ENCODE data around the gene PBX3. TPM values are rescaled to one million over a fixed set of nuclear protein-coding genes. Genes with fewer than 3 reads are reported as not detected.

The PBX3 gene
- total RNA-seq, 4 donors from 2014 or later, result 5.1 to 360 (median 44.1) TPM

GRCh38 chr9:125748446-125749099 lies 1.4 kb downstream of the PBX3 start:
- Histone ChIP-seq H3K27ac (peak overlapping the region; percentile 85 to 92), H3K4me1 (no peaks in the 10 kb centered on the region), H3K27me3 (no peaks in the 10 kb centered on the region), H3K9me3 (no peaks in the 10 kb centered on the region), H3K36me3 (no peaks in the 10 kb centered on the region), H3K4me3 (peak overlapping the region; percentile 70 to 74)
- no peak for TF ChIP-seq POLR2A (IDR thresholded peaks at IDR 0.05)
- TF ChIP-seq, protein P1, sequence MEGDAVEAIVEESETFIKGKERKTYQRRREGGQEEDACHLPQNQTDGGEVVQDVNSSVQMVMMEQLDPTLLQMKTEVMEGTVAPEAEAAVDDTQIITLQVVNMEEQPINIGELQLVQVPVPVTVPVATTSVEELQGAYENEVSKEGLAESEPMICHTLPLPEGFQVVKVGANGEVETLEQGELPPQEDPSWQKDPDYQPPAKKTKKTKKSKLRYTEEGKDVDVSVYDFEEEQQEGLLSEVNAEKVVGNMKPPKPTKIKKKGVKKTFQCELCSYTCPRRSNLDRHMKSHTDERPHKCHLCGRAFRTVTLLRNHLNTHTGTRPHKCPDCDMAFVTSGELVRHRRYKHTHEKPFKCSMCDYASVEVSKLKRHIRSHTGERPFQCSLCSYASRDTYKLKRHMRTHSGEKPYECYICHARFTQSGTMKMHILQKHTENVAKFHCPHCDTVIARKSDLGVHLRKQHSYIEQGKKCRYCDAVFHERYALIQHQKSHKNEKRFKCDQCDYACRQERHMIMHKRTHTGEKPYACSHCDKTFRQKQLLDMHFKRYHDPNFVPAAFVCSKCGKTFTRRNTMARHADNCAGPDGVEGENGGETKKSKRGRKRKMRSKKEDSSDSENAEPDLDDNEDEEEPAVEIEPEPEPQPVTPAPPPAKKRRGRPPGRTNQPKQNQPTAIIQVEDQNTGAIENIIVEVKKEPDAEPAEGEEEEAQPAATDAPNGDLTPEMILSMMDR (IDR thresholded peaks at IDR 0.05), result no peak
- DNase-seq, result no peak
- intact Hi-C loops (cut with DNase I; ENCODE audit: low total_unique reads), result no loop called here

GRCh38 chr9:125749287-125749935 lies 2.2 kb downstream of the PBX3 start:
- Histone ChIP-seq H3K27me3 (no peaks in the 10 kb centered on the region), H3K4me1 (no peaks in the 10 kb centered on the region), H3K4me3 (peak overlapping the region; percentile 70 to 74), H3K36me3 (no peaks in the 10 kb centered on the region), H3K9me3 (no peaks in the 10 kb centered on the region), H3K27ac (peak overlapping the region in 1 of 2 donors; percentile 92)
- DNase-seq, result no peak
- intact Hi-C loops (cut with DNase I; ENCODE audit: low total_unique reads), result no loop called here
- TF ChIP-seq POLR2A (IDR thresholded peaks at IDR 0.05), result no peak
- TF ChIP-seq, protein P1 (IDR thresholded peaks at IDR 0.05), result no peak

DNA sequence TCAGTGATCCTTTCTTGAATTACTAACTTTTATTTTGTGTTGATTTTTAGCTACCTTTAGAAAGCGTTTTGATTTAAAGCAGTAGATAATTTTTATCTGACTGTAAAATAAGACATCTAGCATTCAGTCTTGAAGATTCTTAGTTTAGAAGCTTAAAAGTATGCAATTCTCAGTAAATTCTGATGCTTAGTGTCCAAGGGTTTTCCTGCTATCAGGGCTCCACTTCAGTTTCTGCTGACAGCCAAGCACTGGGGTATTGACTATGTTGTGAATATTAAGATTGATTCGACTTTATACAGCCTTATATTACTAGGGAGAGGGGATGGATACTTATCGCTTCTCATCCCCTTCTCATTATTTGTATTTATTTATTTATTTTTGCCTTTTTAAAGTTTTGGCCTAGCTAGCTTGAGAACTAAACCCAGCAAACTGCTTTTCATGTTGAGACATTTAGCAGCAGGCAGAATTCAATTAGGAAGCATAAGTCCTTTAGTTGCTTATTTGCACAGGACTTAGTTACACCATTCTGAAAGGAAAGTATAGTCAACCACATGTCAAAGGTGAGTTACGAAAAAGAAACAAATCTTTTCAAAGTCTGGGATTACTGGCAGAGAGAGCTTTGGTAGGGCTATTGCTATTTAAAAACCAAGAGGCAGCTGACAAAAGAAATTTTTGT lies 2.9 kb downstream of the PBX3 start:
- H3K9me3 ChIP-seq, result no peaks in the 10 kb centered on the region
- no peaks in the 10 kb centered on the region for H3K4me1 ChIP-seq
- H3K27ac ChIP-seq, result peak overlapping the region; percentile 39 to 92
- no peaks in the 10 kb centered on the region for H3K27me3 ChIP-seq
- H3K4me3 ChIP-seq, result peak overlapping the region in 1 of 2 donors; percentile 15
- TF ChIP-seq POLR2A (IDR thresholded peaks at IDR 0.05), result no peak
- TF ChIP-seq, protein P1 (IDR thresholded peaks at IDR 0.05), result no peak
- H3K36me3 ChIP-seq, result no peaks in the 10 kb centered on the region
- intact Hi-C loops (cut with DNase I; ENCODE audit: low total_unique reads), result no loop called here
- no peak for DNase-seq

GRCh38 chr9:125750627-125751011 lies 3.4 kb downstream of the PBX3 start:
- H3K36me3 ChIP-seq, result no peaks in the 10 kb centered on the region
- DNase-seq, result no peak
- H3K9me3 ChIP-seq, result no peaks in the 10 kb centered on the region
- no peaks in the 10 kb centered on the region for H3K4me1 ChIP-seq
- TF ChIP-seq POLR2A (IDR thresholded peaks at IDR 0.05), result no peak
- TF ChIP-seq, protein P1 (IDR thresholded peaks at IDR 0.05), result no peak
- no peaks in the 10 kb centered on the region for H3K27me3 ChIP-seq
- peak overlapping the region; percentile 39 to 92 for H3K27ac ChIP-seq
- intact Hi-C loops (cut with DNase I; ENCODE audit: low total_unique reads), result no loop called here
- peak overlapping the region in 1 of 2 donors; percentile 15 for H3K4me3 ChIP-seq
